Muscle of arm (tissue), 12 donors: Measurements from ENCODE around the gene GDF7. TPM values are rescaled to one million over a fixed set of nuclear protein-coding genes. Genes with fewer than 3 reads are reported as not detected.

Experiments used
- DNase-seq: peaks from one replicate; pipeline ENCODE4 v3.0.0-alpha.2; 2013
- polyA plus RNA-seq, 12 donors: library from polyadenylated mRNA; unstranded; fragments of 120-200 nt; gene quantifications; one replicate each; pipeline ENCODE4 v1.2.1, GENCODE V29; 2013; ENCODE audit not compliant: insufficient read length in 12 of 12

The GDF7 gene
- polyA plus RNA-seq, 12 donors: 0.27 to 0.92 (median 0.60) TPM; not detected in 2

GRCh38 chr2:20660506-20661420, 6.2 kb upstream of the GDF7 start:
- no peak for DNase-seq

- peak; percentile 84 for DNase-seq
These were observed 5.3 kb upstream of the GDF7 start for GRCh38 chr2:20661421-20662307.

GRCh38 chr2:20662308-20662937, 4.5 kb upstream of the GDF7 start:
- no peak for DNase-seq

GRCh38 chr2:20663196-20664070, 3.5 kb upstream of the GDF7 start:
- DNase-seq: no peak

- DNase-seq: no peak
These were observed 2.9 kb upstream of the GDF7 start for GRCh38 chr2:20664071-20664390.

GRCh38 chr2:20664431-20665242, 2.3 kb upstream of the GDF7 start:
- DNase-seq: no peak

- no peak for DNase-seq
These were observed 1.5 kb upstream of the GDF7 start for GRCh38 chr2:20665243-20666004.

- no peak for DNase-seq
These were observed 990 bp upstream of the GDF7 start for GRCh38 chr2:20666005-20666303.

GRCh38 chr2:20667151-20667530, 197 bp downstream of the GDF7 start:
- DNase-seq: no peak

GRCh38 chr2:20667531-20668401, 822 bp downstream of the GDF7 start:
- no peak for DNase-seq

- no peak for DNase-seq
These were observed 1.5 kb downstream of the GDF7 start for GRCh38 chr2:20668451-20668850.

- DNase-seq: no peak
These were observed 2.0 kb downstream of the GDF7 start for GRCh38 chr2:20668871-20669475.

GRCh38 chr2:20669562-20670314, 2.8 kb downstream of the GDF7 start:
- no peak for DNase-seq

- no peak for DNase-seq
These were observed 3.5 kb downstream of the GDF7 start for GRCh38 chr2:20670315-20671035.

GRCh38 chr2:20671036-20671735, 4.2 kb downstream of the GDF7 start:
- no peak for DNase-seq

- no peak for DNase-seq
These were observed 4.8 kb downstream of the GDF7 start for GRCh38 chr2:20671736-20672080.
